ENCODE measurements around the gene MGAM2.

MGAM2 gene

GRCh38 chr7:142263598-142264380, 152.3 kb downstream of the MGAM2 start:
- no peak for DNase-seq

All from hypothalamus (tissue), 51 donors.